ENCODE measurements around the gene INTS7. TPM values are rescaled to one million over a fixed set of nuclear protein-coding genes. Genes with fewer than 3 reads are reported as not detected.
A peak's percentile ranks its signal among the peaks of the same experiment; 100 is the strongest.

INTS7 gene, protein sequence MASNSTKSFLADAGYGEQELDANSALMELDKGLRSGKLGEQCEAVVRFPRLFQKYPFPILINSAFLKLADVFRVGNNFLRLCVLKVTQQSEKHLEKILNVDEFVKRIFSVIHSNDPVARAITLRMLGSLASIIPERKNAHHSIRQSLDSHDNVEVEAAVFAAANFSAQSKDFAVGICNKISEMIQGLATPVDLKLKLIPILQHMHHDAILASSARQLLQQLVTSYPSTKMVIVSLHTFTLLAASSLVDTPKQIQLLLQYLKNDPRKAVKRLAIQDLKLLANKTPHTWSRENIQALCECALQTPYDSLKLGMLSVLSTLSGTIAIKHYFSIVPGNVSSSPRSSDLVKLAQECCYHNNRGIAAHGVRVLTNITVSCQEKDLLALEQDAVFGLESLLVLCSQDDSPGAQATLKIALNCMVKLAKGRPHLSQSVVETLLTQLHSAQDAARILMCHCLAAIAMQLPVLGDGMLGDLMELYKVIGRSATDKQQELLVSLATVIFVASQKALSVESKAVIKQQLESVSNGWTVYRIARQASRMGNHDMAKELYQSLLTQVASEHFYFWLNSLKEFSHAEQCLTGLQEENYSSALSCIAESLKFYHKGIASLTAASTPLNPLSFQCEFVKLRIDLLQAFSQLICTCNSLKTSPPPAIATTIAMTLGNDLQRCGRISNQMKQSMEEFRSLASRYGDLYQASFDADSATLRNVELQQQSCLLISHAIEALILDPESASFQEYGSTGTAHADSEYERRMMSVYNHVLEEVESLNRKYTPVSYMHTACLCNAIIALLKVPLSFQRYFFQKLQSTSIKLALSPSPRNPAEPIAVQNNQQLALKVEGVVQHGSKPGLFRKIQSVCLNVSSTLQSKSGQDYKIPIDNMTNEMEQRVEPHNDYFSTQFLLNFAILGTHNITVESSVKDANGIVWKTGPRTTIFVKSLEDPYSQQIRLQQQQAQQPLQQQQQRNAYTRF
- 11.6 TPM for polyA plus RNA-seq (2012; ENCODE audit: insufficient read length, low read depth)

DNA sequence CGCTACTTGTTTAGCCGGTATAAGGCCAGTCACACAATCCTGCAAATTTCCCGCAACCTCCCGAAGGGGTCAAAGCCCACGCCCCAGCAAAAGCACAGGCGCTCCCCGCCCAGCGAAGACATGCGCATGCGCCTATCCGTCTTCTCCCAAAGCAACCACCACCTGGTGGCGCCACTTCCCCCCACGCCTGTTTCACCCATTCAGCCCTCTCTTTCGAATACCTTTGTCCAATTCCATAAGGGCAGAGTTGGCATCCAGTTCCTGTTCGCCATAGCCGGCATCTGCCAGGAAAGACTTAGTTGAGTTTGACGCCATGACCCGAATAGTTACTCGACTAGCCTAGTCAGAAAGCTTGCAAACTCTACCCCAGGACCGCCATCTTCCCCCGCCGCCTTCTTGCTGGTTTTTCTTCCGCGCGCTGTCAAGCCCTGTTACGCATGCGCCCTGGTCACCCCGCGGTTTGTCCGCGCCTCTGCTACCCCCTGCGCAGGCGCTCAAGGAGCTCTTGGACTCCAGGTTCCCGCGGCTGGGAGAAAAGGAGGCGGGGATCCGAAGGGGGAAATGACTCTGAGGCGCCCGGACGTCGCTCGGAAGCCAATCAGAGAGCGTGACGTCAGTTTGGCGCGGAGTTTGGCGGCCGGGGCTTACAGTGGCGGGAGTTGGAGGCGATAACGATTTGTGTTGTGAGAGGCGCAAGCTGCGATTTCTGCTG is at the start of gene INTS7, which contains the start of gene DTL:
Gene INTS7, minus strand, starts transcription at position 435 of the 712 bp plus-strand sequence. Its CDS starts 120 bp downstream, at position 315.
Gene DTL, plus strand, starts transcription at position 626 of the 712 bp plus-strand sequence. CDS start 143 bp downstream, outside the sequence.
- peak; percentile 78; the same call in 1 of the 2 replicates for TF ChIP-seq TAF1 (IDR thresholded peaks at IDR 0.05; ENCODE audit: borderline replicate concordance, insufficient read depth, low read length)
- peak; percentile 100 for TF ChIP-seq SIN3A (IDR thresholded peaks at IDR 0.05; ENCODE audit: borderline replicate concordance, insufficient read depth, low read length)
- no peak for TF ChIP-seq FOXP2 (optimal IDR thresholded peaks at IDR 0.05; ENCODE audit: borderline replicate concordance, extremely low read depth, extremely low read length, insufficient read depth)
- TF ChIP-seq, protein P1, sequence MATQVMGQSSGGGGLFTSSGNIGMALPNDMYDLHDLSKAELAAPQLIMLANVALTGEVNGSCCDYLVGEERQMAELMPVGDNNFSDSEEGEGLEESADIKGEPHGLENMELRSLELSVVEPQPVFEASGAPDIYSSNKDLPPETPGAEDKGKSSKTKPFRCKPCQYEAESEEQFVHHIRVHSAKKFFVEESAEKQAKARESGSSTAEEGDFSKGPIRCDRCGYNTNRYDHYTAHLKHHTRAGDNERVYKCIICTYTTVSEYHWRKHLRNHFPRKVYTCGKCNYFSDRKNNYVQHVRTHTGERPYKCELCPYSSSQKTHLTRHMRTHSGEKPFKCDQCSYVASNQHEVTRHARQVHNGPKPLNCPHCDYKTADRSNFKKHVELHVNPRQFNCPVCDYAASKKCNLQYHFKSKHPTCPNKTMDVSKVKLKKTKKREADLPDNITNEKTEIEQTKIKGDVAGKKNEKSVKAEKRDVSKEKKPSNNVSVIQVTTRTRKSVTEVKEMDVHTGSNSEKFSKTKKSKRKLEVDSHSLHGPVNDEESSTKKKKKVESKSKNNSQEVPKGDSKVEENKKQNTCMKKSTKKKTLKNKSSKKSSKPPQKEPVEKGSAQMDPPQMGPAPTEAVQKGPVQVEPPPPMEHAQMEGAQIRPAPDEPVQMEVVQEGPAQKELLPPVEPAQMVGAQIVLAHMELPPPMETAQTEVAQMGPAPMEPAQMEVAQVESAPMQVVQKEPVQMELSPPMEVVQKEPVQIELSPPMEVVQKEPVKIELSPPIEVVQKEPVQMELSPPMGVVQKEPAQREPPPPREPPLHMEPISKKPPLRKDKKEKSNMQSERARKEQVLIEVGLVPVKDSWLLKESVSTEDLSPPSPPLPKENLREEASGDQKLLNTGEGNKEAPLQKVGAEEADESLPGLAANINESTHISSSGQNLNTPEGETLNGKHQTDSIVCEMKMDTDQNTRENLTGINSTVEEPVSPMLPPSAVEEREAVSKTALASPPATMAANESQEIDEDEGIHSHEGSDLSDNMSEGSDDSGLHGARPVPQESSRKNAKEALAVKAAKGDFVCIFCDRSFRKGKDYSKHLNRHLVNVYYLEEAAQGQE (IDR thresholded peaks at IDR 0.05; ENCODE audit: insufficient read depth in 1 of 2, low read depth in 2 of 2, low read length in 2 of 2): 0 out of 4 replicates have a peak, but pooled peaks of 1 of the 2 experiments have one; percentile 10
- peak; percentile 95 for TF ChIP-seq POLR2AphosphoS5 (IDR thresholded peaks at IDR 0.05; ENCODE audit: low read depth, low read length)

DNA sequence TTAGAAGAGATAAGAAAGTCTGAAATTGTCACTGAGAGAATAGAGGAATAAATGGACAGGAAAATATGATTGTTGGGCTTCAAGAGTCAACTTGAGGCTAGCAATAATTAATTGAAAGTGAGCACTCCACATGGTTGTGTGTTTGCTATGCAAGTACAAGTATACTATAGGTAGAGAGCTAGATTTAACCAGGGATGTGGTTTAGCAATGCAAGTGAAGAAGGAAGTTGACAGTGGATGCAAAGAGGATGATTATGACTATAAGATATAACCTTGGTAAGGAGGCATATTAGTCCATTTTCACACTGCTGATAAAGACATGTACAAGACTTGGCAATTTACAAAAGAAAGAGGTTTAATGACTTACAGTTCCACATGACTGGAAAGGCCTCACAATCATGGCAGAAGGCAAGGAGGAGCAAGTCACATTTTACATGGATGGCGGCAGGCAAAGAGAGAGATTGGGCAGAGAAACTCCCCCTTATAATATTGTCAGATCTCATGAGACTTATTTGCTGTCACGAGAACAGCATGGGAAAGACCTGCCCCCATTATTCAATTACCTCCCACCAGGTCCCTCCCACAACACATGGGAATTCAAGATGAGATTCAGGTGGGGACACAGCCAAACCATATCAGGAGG is 47.5 kb upstream of the INTS7 start:
- TF ChIP-seq POLR2AphosphoS5 (IDR thresholded peaks at IDR 0.05; ENCODE audit: low read depth, low read length) (no peak), FOXP2 (optimal IDR thresholded peaks at IDR 0.05; ENCODE audit: borderline replicate concordance, extremely low read depth, extremely low read length, insufficient read depth) (no peak), SIN3A (IDR thresholded peaks at IDR 0.05; ENCODE audit: borderline replicate concordance, insufficient read depth, low read length) (no peak), TAF1 (IDR thresholded peaks at IDR 0.05; ENCODE audit: borderline replicate concordance, insufficient read depth, low read length) (no peak)
- TF ChIP-seq, protein P1 (IDR thresholded peaks at IDR 0.05; ENCODE audit: insufficient read depth in 1 of 2, low read depth in 2 of 2, low read length in 2 of 2): no peak

DNA sequence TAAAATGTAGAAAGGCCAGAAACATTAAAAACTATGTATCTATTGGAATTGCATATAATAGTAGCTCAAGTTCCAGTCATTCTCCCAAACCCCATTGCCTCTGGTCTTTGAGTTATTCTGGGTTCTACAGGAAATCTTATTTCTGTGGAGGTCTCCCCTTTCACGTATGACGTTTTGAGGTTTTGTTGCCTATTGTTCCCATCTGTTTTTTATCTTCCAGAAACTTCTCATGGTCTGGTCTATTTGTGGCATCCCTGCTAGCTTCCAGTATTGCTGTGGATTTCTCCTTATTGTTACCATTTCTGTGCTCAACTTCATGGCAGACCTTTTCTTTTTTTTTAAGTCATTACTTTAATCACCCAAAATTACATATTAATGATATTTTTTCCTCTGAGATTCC is 43.5 kb upstream of the INTS7 start:
- no peak for TF ChIP-seq TAF1 (IDR thresholded peaks at IDR 0.05; ENCODE audit: borderline replicate concordance, insufficient read depth, low read length)
- no peak for TF ChIP-seq SIN3A (IDR thresholded peaks at IDR 0.05; ENCODE audit: borderline replicate concordance, insufficient read depth, low read length)
- no peak for TF ChIP-seq FOXP2 (optimal IDR thresholded peaks at IDR 0.05; ENCODE audit: borderline replicate concordance, extremely low read depth, extremely low read length, insufficient read depth)
- TF ChIP-seq POLR2AphosphoS5 (IDR thresholded peaks at IDR 0.05; ENCODE audit: low read depth, low read length): no peak
- TF ChIP-seq, protein P1 (IDR thresholded peaks at IDR 0.05; ENCODE audit: insufficient read depth in 1 of 2, low read depth in 2 of 2, low read length in 2 of 2): no peak

DNA sequence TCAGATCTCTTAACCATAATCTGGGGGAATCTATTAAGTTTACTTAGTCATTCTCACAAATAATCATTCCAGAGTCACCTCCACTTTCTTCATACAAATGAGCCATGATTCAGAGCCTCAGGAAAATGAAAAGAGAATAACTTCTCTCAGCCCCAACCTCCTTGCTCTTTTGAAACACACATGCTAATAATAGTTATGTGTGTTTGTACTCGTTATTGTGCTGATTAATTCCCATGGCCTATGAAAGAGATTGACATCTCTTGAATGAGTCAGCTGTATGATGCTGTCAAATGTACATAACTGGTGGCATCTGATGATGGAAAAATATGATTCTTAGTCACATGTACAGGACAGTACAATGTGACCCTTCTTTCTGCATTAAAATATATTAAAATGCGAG is 41.7 kb upstream of the INTS7 start:
- TF ChIP-seq POLR2AphosphoS5 (IDR thresholded peaks at IDR 0.05; ENCODE audit: low read depth, low read length): no peak
- TF ChIP-seq TAF1 (IDR thresholded peaks at IDR 0.05; ENCODE audit: borderline replicate concordance, insufficient read depth, low read length): no peak
- no peak for TF ChIP-seq SIN3A (IDR thresholded peaks at IDR 0.05; ENCODE audit: borderline replicate concordance, insufficient read depth, low read length)
- no peak for TF ChIP-seq FOXP2 (optimal IDR thresholded peaks at IDR 0.05; ENCODE audit: borderline replicate concordance, extremely low read depth, extremely low read length, insufficient read depth)
- TF ChIP-seq, protein P1 (IDR thresholded peaks at IDR 0.05; ENCODE audit: insufficient read depth in 1 of 2, low read depth in 2 of 2, low read length in 2 of 2): no peak
